IMR-90 (cell line): ENCODE measurements around the gene MICB. TPM values are rescaled to one million over a fixed set of nuclear protein-coding genes. Genes with fewer than 3 reads are reported as not detected.

Source experiments
- ATAC-seq: fragments of 200-7000 bp; cut with Tn5 transposase; 2 replicates; pipeline ENCODE4 v1.9.1; 2020; ENCODE audit warnings: low read depth, mild to moderate bottlenecking, moderate library complexity
- BruUV-seq: library from RNA; stranded (reverse); fragments of 400-500 nt; replicated peaks from 2 replicates; lab custom pipeline; 2021; lab: Mats Ljungman, UMichigan
- CTCF ChIA-PET: fragments of 300-600 bp; formaldehyde crosslinking; extraction: SDS; loops from one replicate; lab custom pipeline; 2021; ENCODE audit warnings: antibody characterized with exemption; lab: Yijun Ruan, JAX
- POLR2A ChIA-PET: fragments of 300-600 bp; sonication (Branson Sonifier 250); formaldehyde crosslinking; loops from one replicate; lab custom pipeline; 2022; ENCODE audit warnings: antibody characterized with exemption; ENCODE audit not compliant: unreplicated experiment; lab: Charles Lee
- DNase-seq: peaks from one replicate; pipeline ENCODE4 v3.0.0; 2013
- H2AFZ ChIP-seq: replicated peaks from 2 replicates; pipeline ENCODE3; 2013; ENCODE audit warnings: low read length, mild to moderate bottlenecking; ENCODE audit not compliant: poor library complexity
- H2AK5ac ChIP-seq: 2 replicates; pipeline ENCODE4 v1.6.1; 2013; ENCODE audit warnings: low read depth, low read length, inconsistent platforms
- H2AK9ac ChIP-seq: replicated peaks from 2 replicates; pipeline ENCODE3; 2013; ENCODE audit warnings: mild to moderate bottlenecking, low read depth, low read length, moderate library complexity; ENCODE audit not compliant: poor library complexity
- H2BK120ac ChIP-seq: 2 replicates; pipeline ENCODE4 v1.6.1; 2013; ENCODE audit warnings: low read depth, low read length, inconsistent platforms
- H2BK15ac ChIP-seq: 3 replicates; pipeline ENCODE4 v1.6.1; 2013; ENCODE audit warnings: low read depth, low read length, inconsistent platforms
- H2BK20ac ChIP-seq: 2 replicates; pipeline ENCODE4 v1.6.1; 2013; ENCODE audit warnings: low read depth, mild to moderate bottlenecking, inconsistent platforms, low read length, moderate library complexity
- H2BK5ac ChIP-seq: 2 replicates; pipeline ENCODE4 v1.6.1; 2013; ENCODE audit warnings: mild to moderate bottlenecking, low read depth, low read length, inconsistent platforms; ENCODE audit not compliant: poor library complexity, severe bottlenecking
- H3K14ac ChIP-seq: replicated peaks from 2 replicates; pipeline ENCODE4 v1.6.1; 2013; ENCODE audit warnings: low read depth, low read length, inconsistent platforms
- H3K18ac ChIP-seq: 2 replicates; pipeline ENCODE4 v1.6.1; 2013; ENCODE audit warnings: low read depth, low read length, control low read depth
- H3K23ac ChIP-seq: 2 replicates; pipeline ENCODE4 v1.6.1; 2013; ENCODE audit warnings: low read depth, low read length, inconsistent platforms
- H3K27ac ChIP-seq: 2 replicates; pipeline ENCODE4 v1.5.1; 2013; ENCODE audit warnings: mild to moderate bottlenecking, control low read depth, low read length; ENCODE audit not compliant: insufficient read depth
- H3K27me3 ChIP-seq: 2 replicates; pipeline ENCODE4 v1.6.1; 2013; ENCODE audit warnings: low read length; ENCODE audit not compliant: control insufficient read depth, insufficient read depth
- H3K36me3 ChIP-seq: 2 replicates; pipeline ENCODE4 v1.6.1; 2013; ENCODE audit warnings: low read length, mixed read lengths; ENCODE audit not compliant: control insufficient read depth, insufficient read depth
- H3K4ac ChIP-seq: 2 replicates; pipeline ENCODE4 v1.6.1; 2013; ENCODE audit warnings: low read depth, low read length, inconsistent platforms
- H3K4me1 ChIP-seq: 2 replicates; pipeline ENCODE4 v1.6.1; 2013; ENCODE audit warnings: low read length, mixed read lengths; ENCODE audit not compliant: control insufficient read depth, insufficient read depth
- H3K4me2 ChIP-seq: 2 replicates; pipeline ENCODE4 v1.6.1; 2013; ENCODE audit warnings: low read depth, mild to moderate bottlenecking, control low read depth, low read length, moderate library complexity
- H3K4me3 ChIP-seq: 2 replicates; pipeline ENCODE4 v1.5.1; 2013; ENCODE audit warnings: low read depth, mild to moderate bottlenecking, control low read depth, low read length, moderate library complexity; ENCODE audit not compliant: insufficient read depth
- H3K56ac ChIP-seq: 2 replicates; pipeline ENCODE4 v1.6.1; 2013; ENCODE audit warnings: low read length, inconsistent platforms; ENCODE audit not compliant: insufficient read depth; ENCODE audit errors: extremely low read depth
- H3K79me1 ChIP-seq, 2 experiments: 2 replicates each; pipeline ENCODE4 v1.6.1; 2013; ENCODE audit warnings: low read length in 2 of 2, inconsistent platforms in 1 of 2, low read depth in 1 of 2
- H3K9ac ChIP-seq: 2 replicates; pipeline ENCODE4 v1.6.1; 2013; ENCODE audit warnings: low read depth, low read length, control low read depth
- H3K9me1 ChIP-seq: 2 replicates; pipeline ENCODE4 v1.6.1; 2013; ENCODE audit warnings: low read length, inconsistent platforms; ENCODE audit not compliant: insufficient read depth
- H3K9me3 ChIP-seq: 2 replicates; pipeline ENCODE4 v1.6.1; 2013; ENCODE audit warnings: low read length; ENCODE audit not compliant: control insufficient read depth, insufficient read depth
- H4K20me1 ChIP-seq: 2 replicates; pipeline ENCODE4 v1.6.1; 2013; ENCODE audit warnings: low read length, inconsistent platforms; ENCODE audit not compliant: insufficient read depth
- H4K5ac ChIP-seq: 2 replicates; pipeline ENCODE4 v1.6.1; 2013; ENCODE audit warnings: mild to moderate bottlenecking, low read depth, low read length, control low read depth
- H4K8ac ChIP-seq, 2 experiments: 2 replicates each; pipeline ENCODE4 v1.6.1; 2013; ENCODE audit warnings: low read depth in 2 of 2, low read length in 2 of 2, control low read depth in 1 of 2, inconsistent platforms in 1 of 2
- H4K91ac ChIP-seq: 2 replicates; pipeline ENCODE4 v1.6.1; 2013; ENCODE audit warnings: low read depth, low read length, inconsistent platforms; ENCODE audit not compliant: insufficient read depth
- BHLHE40 ChIP-seq: fragments of 150-350 bp; IDR thresholded peaks from 2 replicates; pipeline ENCODE4 v1.6.1; 2016; ENCODE audit warnings: mild to moderate bottlenecking, low read depth, low read length
- CEBPB ChIP-seq: IDR thresholded peaks from 2 replicates; pipeline ENCODE4 v1.6.1; 2012; ENCODE audit warnings: low read depth, low read length, improper control_type of control experiment
- CHD1 ChIP-seq: IDR thresholded peaks from 2 replicates; pipeline ENCODE4 v1.6.1; 2012; ENCODE audit warnings: low read depth, low read length, improper control_type of control experiment
- ELK1 ChIP-seq: fragments of 150-350 bp; IDR thresholded peaks from 2 replicates; pipeline ENCODE4 v1.6.1; 2016; ENCODE audit warnings: low read depth, mild to moderate bottlenecking, low read length, moderate library complexity, borderline replicate concordance
- FOS ChIP-seq: fragments of 150-350 bp; IDR thresholded peaks from 2 replicates; pipeline ENCODE4 v1.6.1; 2016; ENCODE audit warnings: low read depth, low read length
- MAFK ChIP-seq: IDR thresholded peaks from 2 replicates; pipeline ENCODE4 v1.6.1; 2012; ENCODE audit warnings: low read depth, low read length, improper control_type of control experiment
- MAZ ChIP-seq: IDR thresholded peaks from 2 replicates; pipeline ENCODE4 v1.6.1; 2012; ENCODE audit warnings: low read depth, mild to moderate bottlenecking, low read length, improper control_type of control experiment, moderate library complexity, borderline replicate concordance
- MXI1 ChIP-seq: IDR thresholded peaks from 2 replicates; pipeline ENCODE4 v1.6.1; 2012; ENCODE audit warnings: low read depth, mild to moderate bottlenecking, low read length, moderate library complexity, borderline replicate concordance
- NFE2L2 ChIP-seq: fragments of 150-350 bp; IDR thresholded peaks from 2 replicates; pipeline ENCODE4 v1.6.1; 2016; ENCODE audit warnings: low read depth, mild to moderate bottlenecking, low read length
- POLR2A ChIP-seq: IDR thresholded peaks from 2 replicates; pipeline ENCODE4 v1.6.1; 2012; ENCODE audit warnings: mild to moderate bottlenecking, low read depth, low read length
- RAD21 ChIP-seq: IDR thresholded peaks from 2 replicates; pipeline ENCODE4 v1.6.1; 2012; ENCODE audit warnings: low read length, improper control_type of control experiment
- RCOR1 ChIP-seq: IDR thresholded peaks from 2 replicates; pipeline ENCODE4 v1.6.1; 2012; ENCODE audit warnings: mild to moderate bottlenecking, low read length, improper control_type of control experiment; ENCODE audit not compliant: insufficient replicate concordance
- RFX5 ChIP-seq: IDR thresholded peaks from 2 replicates; pipeline ENCODE4 v1.8.0; 2012; ENCODE audit warnings: low read depth, mild to moderate bottlenecking, low read length, moderate library complexity
- SMC3 ChIP-seq: fragments of 150-350 bp; IDR thresholded peaks from 2 replicates; pipeline ENCODE4 v1.6.1; 2016; ENCODE audit warnings: low read depth, mild to moderate bottlenecking, antibody characterized with exemption, low read length, moderate library complexity
- USF2 ChIP-seq: fragments of 150-350 bp; IDR thresholded peaks from 2 replicates; pipeline ENCODE4 v1.6.1; 2017; ENCODE audit warnings: mild to moderate bottlenecking, antibody characterized with exemption, low read length, low read depth
- WGBS, 2 experiments: methylation state at CpG; one replicate each; pipeline versions ENCODE4 v1.1.5 to v1.1.7; 2013; ENCODE audit warnings: missing lambda C conversion rate in 2 of 2; ENCODE audit not compliant: insufficient read length in 1 of 2; ENCODE audit errors: extremely low coverage in 2 of 2; 5-methylcytosine and 5-hydroxymethylcytosine counted together
- dilution Hi-C: fragments of 300-500 bp; cut with HindIII; formaldehyde crosslinking; loops from one replicate; pipeline ENCODE4 v1.14.3; 2018; ENCODE audit warnings: low sequenced_read_pairs; ENCODE audit not compliant: unreplicated experiment
- in situ Hi-C: fragments of 300-500 bp; cut with MboI; formaldehyde crosslinking; loops from 3 replicates; pipeline ENCODE4 v1.14.3; 2019; ENCODE audit warnings: low sequenced_read_pairs, inconsistent platforms, mixed read lengths
- intact Hi-C: fragments of 100-400 bp; cut with micrococcal nuclease; formaldehyde crosslinking; loops from 2 replicates; pipeline ENCODE4 v1.10.0; 2022
- polyA plus RNA-seq, 3 experiments: library from polyadenylated mRNA; depleted of rRNA; stranded (reverse); fragments of >200 nt; gene quantifications; 2 replicates each; pipeline ENCODE4 v1.2.3, GENCODE V29; 2012; ENCODE audit warnings: low replicate concordance in 1 of 3
- total RNA-seq: library from RNA; depleted of rRNA; stranded (reverse); fragments of >200 nt; gene quantifications from 2 replicates; pipeline ENCODE4 v1.2.3, GENCODE V29; 2012
- TF ChIP-seq, protein P1 (sequence below): conservative IDR thresholded peaks from 2 replicates; pipeline ENCODE4 v1.5.1; 2012; ENCODE audit warnings: mild to moderate bottlenecking, low read depth, low read length, improper control_type of control experiment

The MICB gene
- total and polyA plus RNA-seq, 2 of the 4 experiments (the other 2 are of a cell fraction), result 9.6 to 11.1 TPM

- ATAC-seq (no peak), DNase-seq (no peak)
- no peak overlapping the region for H3K23ac ChIP-seq
- no peak overlapping the region for H4K8ac ChIP-seq
- no peak overlapping the region for H2BK20ac ChIP-seq
- dilution Hi-C loops, result no loop called here
- in situ Hi-C loops, result no loop called here
- no peaks in the 10 kb centered on the region for H3K9me3 ChIP-seq
- no peak overlapping the region for H4K5ac ChIP-seq
- CTCF ChIA-PET, result no interaction called here
- H3K9me1 ChIP-seq, result no peaks in the 10 kb centered on the region
- no peaks in the 10 kb centered on the region for H3K36me3 ChIP-seq
- H3K4me1 ChIP-seq, result no peaks in the 10 kb centered on the region
- intact Hi-C loops, result no loop called here
- H2AK5ac ChIP-seq, result no peak overlapping the region
- no peak overlapping the region for H4K91ac ChIP-seq
- no peak overlapping the region for H3K9ac ChIP-seq
- no peaks in the 10 kb centered on the region for H4K20me1 ChIP-seq
- H3K27ac ChIP-seq, result no peak overlapping the region
- H3K18ac ChIP-seq, result no peak overlapping the region
- no peak overlapping the region for H2BK120ac ChIP-seq
- H2BK15ac ChIP-seq, result no peak overlapping the region
- peaks cover 49% of the 10 kb centered on the region for H3K27me3 ChIP-seq
- H3K56ac ChIP-seq, result no peak overlapping the region
- H2AFZ ChIP-seq, result no peak overlapping the region
- H3K4me3 ChIP-seq, result no peak overlapping the region
- BruUV-seq, result no TSS peak
- H3K79me1 ChIP-seq, result no peaks in the 10 kb centered on the region
- no peak overlapping the region for H2BK5ac ChIP-seq
- no peak overlapping the region for H3K4me2 ChIP-seq
- no peak overlapping the region for H2AK9ac ChIP-seq
- POLR2A ChIA-PET, result no interaction called here
- no peak overlapping the region for H3K14ac ChIP-seq
- H3K4ac ChIP-seq, result no peak overlapping the region
- WGBS, 2 experiments, result no CpG with 5 or more reads among the region's 4 CpGs
- TF ChIP-seq MXI1 (no peak), MAFK (no peak), BHLHE40 (no peak), CHD1 (no peak), RCOR1 (no peak), RFX5 (no peak), USF2 (no peak), RAD21 (no peak), NFE2L2 (no peak), ELK1 (no peak), SMC3 (no peak), POLR2A (no peak), FOS (no peak), MAZ (no peak), CEBPB (no peak)
- TF ChIP-seq, protein P1, sequence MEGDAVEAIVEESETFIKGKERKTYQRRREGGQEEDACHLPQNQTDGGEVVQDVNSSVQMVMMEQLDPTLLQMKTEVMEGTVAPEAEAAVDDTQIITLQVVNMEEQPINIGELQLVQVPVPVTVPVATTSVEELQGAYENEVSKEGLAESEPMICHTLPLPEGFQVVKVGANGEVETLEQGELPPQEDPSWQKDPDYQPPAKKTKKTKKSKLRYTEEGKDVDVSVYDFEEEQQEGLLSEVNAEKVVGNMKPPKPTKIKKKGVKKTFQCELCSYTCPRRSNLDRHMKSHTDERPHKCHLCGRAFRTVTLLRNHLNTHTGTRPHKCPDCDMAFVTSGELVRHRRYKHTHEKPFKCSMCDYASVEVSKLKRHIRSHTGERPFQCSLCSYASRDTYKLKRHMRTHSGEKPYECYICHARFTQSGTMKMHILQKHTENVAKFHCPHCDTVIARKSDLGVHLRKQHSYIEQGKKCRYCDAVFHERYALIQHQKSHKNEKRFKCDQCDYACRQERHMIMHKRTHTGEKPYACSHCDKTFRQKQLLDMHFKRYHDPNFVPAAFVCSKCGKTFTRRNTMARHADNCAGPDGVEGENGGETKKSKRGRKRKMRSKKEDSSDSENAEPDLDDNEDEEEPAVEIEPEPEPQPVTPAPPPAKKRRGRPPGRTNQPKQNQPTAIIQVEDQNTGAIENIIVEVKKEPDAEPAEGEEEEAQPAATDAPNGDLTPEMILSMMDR, result no peak
Observed at GRCh38 chr6:31466466-31466865, 31.5 kb upstream of the MICB start.
